Ramos (cell line): ENCODE results near the gene UBE2M.

Source experiments
- in situ Hi-C: fragments of 300-500 bp; cut with MboI; formaldehyde crosslinking; loops from one replicate; pipeline ENCODE4 v1.14.3; 2022; ENCODE audit warnings: low sequenced_read_pairs; ENCODE audit not compliant: unreplicated experiment

UBE2M gene

GRCh38 chr19:58571575-58571947 is 13.2 kb upstream of the UBE2M start:
- in situ Hi-C loops: no loop called here

- in situ Hi-C loops: no loop called here
Observed at GRCh38 chr19:58570770-58571574, 12.6 kb upstream of the UBE2M start.

- in situ Hi-C loops: no loop called here
Observed at GRCh38 chr19:58569943-58570670, 11.7 kb upstream of the UBE2M start.

GRCh38 chr19:58569191-58569942 is 11.0 kb upstream of the UBE2M start:
- in situ Hi-C loops: no loop called here

- in situ Hi-C loops: no loop called here
Observed at GRCh38 chr19:58568453-58569130, 10.2 kb upstream of the UBE2M start.

GRCh38 chr19:58566989-58567388 is 8.6 kb upstream of the UBE2M start:
- in situ Hi-C loops: no loop called here

- in situ Hi-C loops: no loop called here
Observed at GRCh38 chr19:58563823-58564222, 5.4 kb upstream of the UBE2M start.

GRCh38 chr19:58563034-58563573 is 4.7 kb upstream of the UBE2M start:
- in situ Hi-C loops: no loop called here

GRCh38 chr19:58562122-58563033 is 4.0 kb upstream of the UBE2M start:
- in situ Hi-C loops: no loop called here

GRCh38 chr19:58561373-58562121 is 3.1 kb upstream of the UBE2M start:
- in situ Hi-C loops: no loop called here

GRCh38 chr19:58560921-58561320 is 2.5 kb upstream of the UBE2M start:
- in situ Hi-C loops: no loop called here

GRCh38 chr19:58560007-58560887 is 1.8 kb upstream of the UBE2M start:
- in situ Hi-C loops: no loop called here

- in situ Hi-C loops: no loop called here
Observed at GRCh38 chr19:58559275-58560006, 1.0 kb upstream of the UBE2M start.

GRCh38 chr19:58558623-58559274 is 338 bp upstream of the UBE2M start:
- in situ Hi-C loops: no loop called here

GRCh38 chr19:58557221-58558065 is 968 bp downstream of the UBE2M start:
- in situ Hi-C loops: no loop called here
